IPS-18c (cell line): ENCODE data around the gene KBTBD4.
"Not testable (repeated sequence)": the region's sequence is repeated elsewhere in the genome, so short reads cannot be mapped to it uniquely, and the experiment has no call there.

Source experiments
- H3K4me3 ChIP-seq: 2 replicates; pipeline ENCODE4 v1.7.0; 2013; ENCODE audit warnings: low read depth, mild to moderate bottlenecking, low read length, moderate library complexity; ENCODE audit not compliant: insufficient read depth
- H3K9me3 ChIP-seq: one replicate; pipeline ENCODE4 v1.6.1; 2013; ENCODE audit warnings: mild to moderate bottlenecking, low read length, moderate library complexity; ENCODE audit not compliant: control insufficient read depth, insufficient read depth

KBTBD4 gene

GRCh38 chr11:47545298-47545697, 33.5 kb downstream of the KBTBD4 start:
- no peaks in the 10 kb centered on the region for H3K9me3 ChIP-seq
- H3K4me3 ChIP-seq = no peak overlapping the region

DNA sequence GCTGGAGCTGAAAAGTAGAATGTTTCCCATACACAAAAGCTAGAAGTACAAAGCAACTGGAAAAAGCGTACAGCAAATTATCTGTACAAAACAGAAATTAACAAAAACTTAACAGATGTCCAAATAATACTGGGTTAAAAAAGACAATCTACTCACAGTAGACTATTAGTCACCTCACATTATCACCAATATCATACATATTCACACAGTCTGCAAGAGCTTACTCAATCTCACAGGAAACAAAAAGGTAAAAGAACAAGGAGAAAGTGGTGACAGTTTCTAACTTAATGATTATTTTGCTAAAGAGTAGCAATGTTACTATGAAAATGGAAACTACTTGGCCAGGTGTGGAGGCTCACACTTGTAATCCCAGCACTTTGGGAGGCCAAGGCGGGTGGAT, 37.7 kb downstream of the KBTBD4 start:
- no peaks in the 10 kb centered on the region for H3K9me3 ChIP-seq
- H3K4me3 ChIP-seq = no peak overlapping the region

GRCh38 chr11:47539681-47540039, 39.1 kb downstream of the KBTBD4 start:
- Histone ChIP-seq H3K4me3 (no peak overlapping the region), H3K9me3 (no peaks in the 10 kb centered on the region)

DNA sequence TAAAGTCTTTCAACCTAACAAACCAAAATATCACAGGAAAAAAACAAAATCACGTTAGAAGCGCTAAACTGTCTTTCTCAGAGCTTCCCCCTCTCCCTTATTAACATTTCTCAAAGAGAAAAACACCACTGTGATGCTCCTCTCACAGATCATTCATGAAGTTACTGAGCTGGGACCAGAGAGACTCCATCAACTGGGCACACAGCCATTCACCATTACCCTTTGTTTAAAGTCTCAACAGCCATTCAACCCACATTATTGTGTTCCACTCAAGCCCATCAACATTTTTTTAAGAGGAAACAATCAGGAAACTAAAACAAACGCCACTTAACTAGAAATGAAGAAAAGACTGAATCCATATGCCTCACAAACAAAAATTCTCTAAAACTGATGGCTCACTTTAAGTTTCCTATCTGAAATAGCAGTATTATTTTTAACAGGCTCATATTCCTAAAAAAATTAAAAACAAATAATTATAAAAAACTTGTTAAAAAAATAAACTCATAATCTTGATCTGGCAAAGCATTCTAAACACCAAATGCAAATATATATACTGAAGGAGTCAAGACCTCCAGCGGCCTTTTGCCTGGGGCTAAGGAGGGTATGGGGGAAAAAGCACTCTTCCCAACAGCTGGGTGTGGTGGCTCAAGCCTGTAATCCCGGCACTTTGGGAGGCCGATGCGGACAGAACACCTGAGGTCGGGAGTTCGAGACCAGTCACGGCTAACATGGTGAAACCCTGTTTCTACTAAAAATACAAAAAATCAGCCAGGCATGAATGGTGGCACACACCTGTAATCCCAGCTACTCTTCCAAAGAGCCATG, 39.8 kb downstream of the KBTBD4 start:
- Histone ChIP-seq H3K4me3 (no peak overlapping the region), H3K9me3 (no peaks in the 10 kb centered on the region)

DNA sequence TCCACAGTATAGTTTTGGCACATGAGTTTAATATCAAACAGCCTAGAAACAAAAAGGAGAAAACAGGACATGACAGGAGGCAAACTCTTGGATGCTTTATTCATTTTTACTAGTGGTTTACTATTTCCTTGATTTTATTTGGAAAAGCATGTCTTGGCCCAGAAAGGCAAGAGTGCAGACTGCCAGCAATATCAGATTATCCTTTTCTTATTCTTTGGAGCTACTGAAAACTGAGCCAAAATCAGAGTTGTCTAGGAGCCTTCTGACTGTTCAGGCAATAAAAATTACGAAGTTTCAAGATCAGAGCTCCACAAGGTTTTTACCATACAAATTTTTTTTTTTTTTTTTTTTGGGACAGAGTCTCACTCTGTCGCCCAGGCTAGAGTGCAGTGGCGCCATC, 41.9 kb downstream of the KBTBD4 start:
- Histone ChIP-seq H3K4me3 (no peak overlapping the region), H3K9me3 (no peaks in the 10 kb centered on the region)

DNA sequence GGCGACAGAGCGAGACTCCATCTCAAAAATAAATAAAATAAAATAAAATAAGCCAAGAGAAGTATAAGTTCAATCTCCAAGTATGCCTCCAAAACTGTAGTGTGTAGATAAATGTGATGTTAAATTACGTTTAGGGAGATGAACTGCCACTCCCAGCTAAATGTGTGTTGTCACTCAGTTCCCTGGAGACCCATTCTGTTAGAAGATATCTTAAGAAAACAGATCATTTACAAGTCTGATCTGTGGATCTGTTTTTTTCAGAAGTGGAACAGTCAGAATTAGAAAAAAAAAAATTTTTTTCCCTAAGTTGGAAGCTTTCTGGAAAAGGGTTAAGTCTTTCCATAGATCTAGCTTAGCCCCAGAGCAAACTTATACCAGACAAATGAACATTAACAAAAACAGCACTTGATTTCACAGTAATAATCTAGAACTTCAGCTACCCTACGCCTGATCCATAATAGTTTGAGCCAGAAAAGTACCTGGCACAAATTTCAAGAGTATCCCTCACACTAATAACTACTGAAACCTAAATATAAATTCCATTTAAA, 44.0 kb downstream of the KBTBD4 start:
- Histone ChIP-seq H3K9me3 (no peaks in the 10 kb centered on the region), H3K4me3 (no peak overlapping the region)

DNA sequence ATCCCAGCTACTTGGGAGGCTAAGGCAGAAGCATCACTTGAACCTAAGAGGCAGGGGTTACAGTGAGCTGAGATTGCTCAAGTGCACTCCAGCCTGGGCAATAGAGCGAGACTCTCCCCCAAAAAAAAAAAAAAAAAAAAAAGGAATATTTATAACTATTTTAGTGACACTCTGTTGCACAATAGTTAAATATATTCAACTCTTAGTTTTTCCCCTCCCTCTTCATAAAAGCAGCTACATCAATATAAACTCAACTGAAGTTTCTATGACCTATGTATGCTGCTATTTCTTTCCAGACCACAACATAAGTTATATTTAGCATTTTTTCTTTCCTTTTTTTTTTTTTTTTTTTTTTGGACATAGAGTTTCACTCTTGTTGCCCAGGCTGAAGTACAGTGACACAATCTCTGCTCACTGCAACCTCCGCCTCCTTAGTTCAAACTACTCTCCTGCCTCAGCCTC, 45.0 kb downstream of the KBTBD4 start:
- no peak overlapping the region for H3K4me3 ChIP-seq
- H3K9me3 ChIP-seq = no peaks in the 10 kb centered on the region

GRCh38 chr11:47532597-47533213, 46.1 kb downstream of the KBTBD4 start:
- Histone ChIP-seq H3K9me3 (no peaks in the 10 kb centered on the region), H3K4me3 (no peak overlapping the region)

DNA sequence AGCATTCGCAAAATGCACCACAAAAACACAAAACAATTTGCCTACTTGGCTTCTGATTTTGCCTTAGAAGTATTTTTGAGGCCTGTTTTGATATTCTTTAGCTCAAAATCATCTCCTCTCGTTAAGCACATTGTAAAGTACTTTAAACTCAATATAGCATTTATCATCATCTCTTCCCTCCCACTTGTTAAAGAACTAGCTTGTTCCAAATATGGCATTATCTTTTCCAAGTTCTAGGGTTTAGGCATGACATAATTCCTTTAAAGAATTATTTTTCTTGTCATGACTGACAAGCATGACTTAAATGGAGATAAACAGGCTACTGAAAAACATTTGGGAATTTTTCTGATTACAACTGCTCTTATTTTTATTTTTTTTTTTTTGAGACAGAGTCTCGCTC, 47.1 kb downstream of the KBTBD4 start:
- no peak overlapping the region for H3K4me3 ChIP-seq
- no peaks in the 10 kb centered on the region for H3K9me3 ChIP-seq

DNA sequence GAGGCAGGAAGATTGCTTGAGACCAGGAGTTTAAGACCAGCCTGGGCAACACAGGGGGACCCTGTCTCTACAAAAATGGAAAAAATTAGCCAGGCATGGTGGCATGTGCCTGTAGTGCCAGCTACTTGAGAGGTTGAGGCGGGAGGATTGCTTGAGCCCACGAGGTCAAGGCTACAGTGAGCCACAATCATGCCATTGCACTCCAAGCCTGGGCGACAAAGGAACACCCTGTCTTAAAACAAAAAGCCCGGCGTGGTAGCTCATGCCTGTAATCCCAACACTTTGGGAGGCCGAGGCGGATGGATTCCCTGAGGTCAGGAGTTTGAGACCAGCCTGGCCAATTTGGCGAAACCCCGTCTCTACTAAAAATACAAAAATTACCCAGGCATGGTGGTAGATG, 48.0 kb downstream of the KBTBD4 start:
- not testable (repeated sequence) for H3K4me3 ChIP-seq, H3K9me3 ChIP-seq

DNA sequence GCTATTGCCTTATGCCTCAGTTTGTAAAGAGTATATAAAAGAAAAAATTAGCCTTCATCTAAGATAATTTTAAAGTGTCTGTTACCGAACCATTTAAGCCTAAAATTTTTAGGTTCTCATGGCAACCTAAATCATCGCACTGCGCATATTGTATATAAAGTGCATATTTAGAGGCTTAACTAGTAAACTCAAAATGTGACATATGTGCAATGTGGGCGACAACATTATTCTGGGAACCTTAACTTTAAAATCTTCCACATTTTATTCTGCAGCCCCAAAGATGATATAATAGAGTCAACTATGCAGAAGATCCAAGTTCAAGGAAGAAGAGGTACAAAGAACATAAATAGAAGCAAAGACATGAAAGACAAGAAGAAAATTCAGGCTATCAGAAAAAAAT, 48.8 kb downstream of the KBTBD4 start:
- no peaks in the 10 kb centered on the region for H3K9me3 ChIP-seq
- H3K4me3 ChIP-seq = no peak overlapping the region

- H3K9me3 ChIP-seq = no peaks in the 10 kb centered on the region
- no peak overlapping the region for H3K4me3 ChIP-seq
These were observed 51.6 kb downstream of the KBTBD4 start for GRCh38 chr11:47527186-47527585.

DNA sequence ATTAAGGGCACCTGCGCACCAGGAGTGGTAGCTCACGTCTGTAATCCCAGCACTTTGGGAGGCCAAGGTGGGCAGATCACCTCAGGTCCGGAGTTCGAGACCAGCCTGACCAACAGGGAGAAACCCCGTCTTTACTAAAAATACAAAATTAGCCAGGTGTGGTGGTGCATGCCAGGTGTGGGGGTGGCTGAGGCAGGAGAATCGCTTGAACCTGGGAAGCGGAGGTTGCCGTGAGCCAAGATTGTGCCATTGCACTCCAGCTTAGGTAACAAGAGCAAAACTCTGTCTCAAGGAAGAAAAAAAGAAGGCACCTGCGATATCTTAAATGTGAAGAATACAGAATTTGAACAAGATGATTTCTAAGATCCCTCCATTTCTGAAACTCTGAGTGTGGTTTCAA, 52.7 kb downstream of the KBTBD4 start:
- not testable (repeated sequence) for H3K4me3 ChIP-seq, H3K9me3 ChIP-seq

- Histone ChIP-seq H3K9me3 (peaks cover 2% of the 10 kb centered on the region), H3K4me3 (no peak overlapping the region)
These were observed 54.4 kb downstream of the KBTBD4 start for GRCh38 chr11:47524291-47524874.

DNA sequence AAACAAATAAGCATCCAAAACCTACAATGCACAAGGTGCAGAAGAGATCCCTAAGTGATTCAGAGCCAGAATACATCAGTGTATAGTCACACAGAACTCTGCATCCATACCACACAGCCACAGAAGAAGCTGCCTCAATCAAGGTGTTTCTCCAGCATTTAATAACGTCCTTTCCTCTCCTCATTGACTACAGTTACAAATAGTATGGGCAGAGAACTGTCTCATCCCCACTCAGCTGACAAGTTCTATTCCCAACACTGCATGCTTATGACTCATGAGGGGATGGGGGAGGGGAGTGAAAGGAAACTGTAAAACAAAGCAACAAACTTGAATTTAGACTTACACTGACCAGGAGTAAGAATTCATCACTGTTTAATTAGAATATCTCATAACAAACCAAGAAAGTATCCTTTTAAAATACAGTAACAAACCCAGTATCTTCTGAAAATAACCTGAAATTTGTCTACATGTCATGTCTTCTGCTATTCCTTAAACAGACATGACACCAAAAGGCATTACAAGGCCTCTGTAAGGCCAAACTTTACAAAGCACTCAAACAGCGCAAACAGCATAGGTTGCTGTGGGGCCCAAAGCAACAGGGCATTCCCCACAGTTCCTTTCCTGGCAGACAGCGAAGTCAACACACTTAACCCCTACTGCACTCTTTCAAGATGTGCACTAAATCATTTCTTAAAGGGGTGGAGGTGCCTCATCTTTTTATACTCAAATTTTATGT, 55.1 kb downstream of the KBTBD4 start:
- no peak overlapping the region for H3K4me3 ChIP-seq
- H3K9me3 ChIP-seq = peaks cover 2% of the 10 kb centered on the region
